GM10248 (cell line): Measurements from ENCODE around the gene NLGN4X.
"Not testable (repeated sequence)": the region's sequence is repeated elsewhere in the genome, so short reads cannot be mapped to it uniquely, and the experiment has no call there.

Experiments
- CTCF ChIA-PET: fragments of 300-600 bp; sonication (Branson Sonifier 250); formaldehyde crosslinking; extraction: SDS; loops from one replicate; lab custom pipeline; 2021; ENCODE audit warnings: antibody characterized with exemption; lab: Yijun Ruan, JAX
- POLR2A ChIA-PET: fragments of 350-650 bp; sonication (Branson Sonifier 250); formaldehyde crosslinking; extraction: SDS; loops from one replicate; lab custom pipeline; 2020; ENCODE audit warnings: antibody characterized with exemption; lab: Yijun Ruan, JAX
- DNase-seq: peaks from one replicate; pipeline ENCODE4 v3.0.0; 2012; ENCODE audit errors: extremely low spot score
- TF ChIP-seq, protein P1 (sequence below): IDR thresholded peaks from 2 replicates; pipeline ENCODE4 v1.5.1; 2012; ENCODE audit warnings: mild to moderate bottlenecking, low read depth; ENCODE audit errors: extremely low read depth, missing control alignments, control extremely low read depth

The NLGN4X gene

DNA sequence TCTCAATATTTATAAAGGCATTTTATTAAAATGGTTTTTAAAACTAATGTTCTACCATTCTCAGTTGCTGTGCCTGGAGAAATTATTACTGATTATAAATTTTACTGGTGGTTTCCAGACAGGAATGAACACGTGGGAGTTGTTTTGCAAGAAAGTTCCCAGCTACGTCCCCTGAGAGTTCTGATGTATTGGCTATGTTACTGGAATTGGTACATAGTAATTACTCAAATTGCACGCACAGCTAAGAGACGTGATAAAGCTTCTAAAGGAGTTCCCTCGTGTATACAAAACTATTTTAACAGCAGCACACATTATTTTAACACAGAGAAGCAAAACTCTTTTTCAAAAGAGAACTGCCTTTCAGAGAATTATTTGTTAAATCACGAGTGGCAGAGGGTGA is 292.2 kb downstream of the NLGN4X start:
- POLR2A ChIA-PET, result no interaction called here
- no peak for DNase-seq
- CTCF ChIA-PET, result no interaction called here
- TF ChIP-seq, protein P1, sequence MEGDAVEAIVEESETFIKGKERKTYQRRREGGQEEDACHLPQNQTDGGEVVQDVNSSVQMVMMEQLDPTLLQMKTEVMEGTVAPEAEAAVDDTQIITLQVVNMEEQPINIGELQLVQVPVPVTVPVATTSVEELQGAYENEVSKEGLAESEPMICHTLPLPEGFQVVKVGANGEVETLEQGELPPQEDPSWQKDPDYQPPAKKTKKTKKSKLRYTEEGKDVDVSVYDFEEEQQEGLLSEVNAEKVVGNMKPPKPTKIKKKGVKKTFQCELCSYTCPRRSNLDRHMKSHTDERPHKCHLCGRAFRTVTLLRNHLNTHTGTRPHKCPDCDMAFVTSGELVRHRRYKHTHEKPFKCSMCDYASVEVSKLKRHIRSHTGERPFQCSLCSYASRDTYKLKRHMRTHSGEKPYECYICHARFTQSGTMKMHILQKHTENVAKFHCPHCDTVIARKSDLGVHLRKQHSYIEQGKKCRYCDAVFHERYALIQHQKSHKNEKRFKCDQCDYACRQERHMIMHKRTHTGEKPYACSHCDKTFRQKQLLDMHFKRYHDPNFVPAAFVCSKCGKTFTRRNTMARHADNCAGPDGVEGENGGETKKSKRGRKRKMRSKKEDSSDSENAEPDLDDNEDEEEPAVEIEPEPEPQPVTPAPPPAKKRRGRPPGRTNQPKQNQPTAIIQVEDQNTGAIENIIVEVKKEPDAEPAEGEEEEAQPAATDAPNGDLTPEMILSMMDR, result no peak

DNA sequence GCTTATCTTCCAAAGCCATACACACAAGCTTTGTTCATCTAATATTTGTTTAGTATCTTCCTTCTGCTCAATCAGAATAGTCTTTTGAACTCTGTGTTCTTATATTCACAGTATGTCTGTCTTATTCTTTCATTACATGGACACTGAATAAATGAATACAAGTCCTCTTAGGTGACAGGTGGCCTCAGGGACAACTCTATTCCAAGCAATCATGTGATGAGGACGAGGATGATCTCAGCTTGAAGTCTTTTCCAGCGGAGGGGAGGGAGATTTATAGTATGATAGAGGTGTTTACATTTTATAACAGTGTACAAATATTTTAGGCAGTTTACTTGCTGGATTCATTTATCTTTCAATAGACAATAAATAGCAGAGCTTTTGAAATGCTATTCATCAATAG is 300.4 kb downstream of the NLGN4X start:
- ChIA-PET CTCF (no interaction called here), POLR2A (no interaction called here)
- DNase-seq, result no peak
- TF ChIP-seq, protein P1, result no peak

DNA sequence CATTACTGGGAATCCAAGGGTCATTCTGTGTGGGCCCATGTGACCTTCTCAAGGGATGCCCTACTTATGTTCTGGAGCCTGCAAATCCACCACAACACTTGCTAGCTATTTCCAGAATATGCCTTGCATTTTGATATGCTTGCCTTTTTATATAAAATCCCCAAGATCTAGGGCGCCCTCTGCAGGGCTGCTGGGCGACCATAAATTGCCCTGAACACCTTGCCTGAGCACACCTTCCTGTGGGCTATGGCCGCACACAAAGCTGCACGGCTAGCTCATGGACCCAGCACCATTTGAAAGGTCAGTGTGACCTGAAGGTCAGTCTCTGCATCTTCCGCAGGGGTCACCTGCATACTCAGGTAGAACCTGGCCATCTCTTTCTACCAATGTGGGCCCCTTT is 311.7 kb downstream of the NLGN4X start:
- no peak for DNase-seq
- TF ChIP-seq, protein P1, result no peak
- POLR2A ChIA-PET, result no interaction called here
- CTCF ChIA-PET, result no interaction called here

DNA sequence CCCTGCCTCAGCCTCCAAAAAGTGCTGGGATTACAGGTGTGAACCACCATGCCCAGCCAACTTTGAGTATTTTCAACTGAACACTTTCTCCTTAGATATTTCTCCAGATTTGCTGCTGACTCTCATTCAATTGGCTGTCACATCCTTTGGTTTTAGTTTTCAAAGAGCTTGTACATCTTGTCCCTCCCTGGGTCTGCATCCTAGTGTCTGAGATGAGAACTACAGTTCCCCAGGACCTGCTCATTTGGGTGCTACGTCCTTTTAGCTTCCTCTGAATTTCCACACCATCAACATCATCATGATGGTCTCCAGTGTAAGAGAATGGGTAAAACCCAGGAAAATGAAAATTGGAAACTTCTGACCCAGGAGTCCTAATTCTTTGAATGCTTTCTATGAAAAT is 312.9 kb downstream of the NLGN4X start:
- TF ChIP-seq, protein P1, result no peak
- CTCF ChIA-PET, result no interaction called here
- no peak for DNase-seq
- POLR2A ChIA-PET, result no interaction called here

DNA sequence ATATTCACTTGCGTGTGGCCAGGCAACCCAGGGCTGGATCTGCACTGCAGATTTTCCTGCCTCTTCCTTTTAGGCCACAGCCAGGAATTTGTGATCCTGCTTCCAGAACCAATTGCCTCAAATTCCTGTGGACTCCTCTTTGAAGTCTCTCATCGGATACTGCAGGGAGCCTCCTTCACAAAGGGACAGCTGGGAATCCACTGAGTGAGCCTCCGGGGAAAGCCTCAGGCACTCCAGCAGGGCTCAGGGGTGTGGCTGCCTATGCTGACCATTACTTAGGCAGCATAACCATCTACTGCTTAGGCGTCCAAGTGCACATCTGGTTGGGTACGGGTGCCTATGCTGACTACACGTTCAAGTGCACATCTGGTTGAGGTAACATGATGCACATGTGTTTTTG is 321.5 kb downstream of the NLGN4X start:
- CTCF ChIA-PET, result no interaction called here
- no peak for DNase-seq
- POLR2A ChIA-PET, result no interaction called here
- TF ChIP-seq, protein P1, result no peak

DNA sequence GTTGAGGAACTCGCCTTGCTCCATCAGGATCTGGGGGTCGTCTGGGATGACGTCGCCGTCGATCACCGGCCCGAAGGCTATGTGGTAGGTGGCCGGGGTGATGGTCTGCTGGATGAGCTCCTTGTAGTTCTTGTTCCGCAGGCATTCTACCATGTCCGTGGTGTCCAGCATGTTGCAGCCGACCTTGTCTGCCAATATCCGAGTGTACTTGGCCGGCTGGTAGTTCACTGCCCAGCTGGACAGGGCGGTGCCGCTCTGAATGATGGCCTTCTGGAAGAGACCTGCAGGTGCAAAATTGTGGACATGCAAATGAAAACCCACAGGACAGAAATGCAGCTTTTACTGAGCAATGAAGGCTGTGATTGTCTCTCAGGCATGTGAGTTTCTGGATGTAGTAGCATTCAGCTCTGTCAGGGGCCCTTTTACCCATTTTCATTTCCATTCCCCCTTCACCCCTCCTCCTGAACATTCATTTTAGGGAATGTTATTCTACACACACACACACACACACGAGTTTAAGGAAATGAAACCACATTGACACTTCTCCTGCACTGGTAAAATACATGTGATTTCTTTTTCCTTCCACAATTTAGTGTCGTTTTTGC is 325.0 kb downstream of the NLGN4X start:
- DNase-seq, POLR2A ChIA-PET, CTCF ChIA-PET: not testable (repeated sequence)

DNA sequence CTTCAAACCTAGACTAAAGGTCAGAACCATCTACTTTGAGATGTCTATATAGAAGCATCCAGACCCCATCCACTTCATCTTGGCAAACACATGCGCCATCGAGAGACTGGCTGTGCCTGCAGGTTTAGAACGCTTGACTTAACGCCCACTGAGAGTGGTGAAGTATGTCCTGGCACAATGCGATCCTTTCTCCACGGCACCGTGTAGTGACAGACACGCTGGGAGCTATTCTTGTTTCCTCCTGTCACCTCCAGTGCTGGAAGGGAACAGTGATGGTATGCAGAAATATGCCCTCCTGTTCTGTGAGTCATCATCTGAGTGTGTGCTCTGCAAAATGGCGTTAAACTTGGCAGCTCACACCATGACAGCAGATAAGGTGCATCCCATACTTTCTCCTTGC is 330.2 kb downstream of the NLGN4X start:
- TF ChIP-seq, protein P1, result no peak
- DNase-seq, result no peak
- ChIA-PET CTCF (no interaction called here), POLR2A (no interaction called here)
